ENCODE results near the gene C2orf15.
"Not testable (repeated sequence)": the region's sequence is repeated elsewhere in the genome, so short reads cannot be mapped to it uniquely, and the experiment has no call there.

Gene C2orf15, protein sequence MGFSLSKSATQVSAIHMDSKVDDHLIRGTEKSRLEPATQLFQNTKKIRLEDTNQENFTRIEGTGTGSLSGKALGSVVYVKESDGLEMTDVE

GRCh38 chr2:99141110-99142108 lies at the start of gene C2orf15:
C2orf15 (plus strand) TSS chr2:99141707; CDS start chr2:99150559, 8,852 bp downstream.
- DNase-seq = peak; percentile 96

DNA sequence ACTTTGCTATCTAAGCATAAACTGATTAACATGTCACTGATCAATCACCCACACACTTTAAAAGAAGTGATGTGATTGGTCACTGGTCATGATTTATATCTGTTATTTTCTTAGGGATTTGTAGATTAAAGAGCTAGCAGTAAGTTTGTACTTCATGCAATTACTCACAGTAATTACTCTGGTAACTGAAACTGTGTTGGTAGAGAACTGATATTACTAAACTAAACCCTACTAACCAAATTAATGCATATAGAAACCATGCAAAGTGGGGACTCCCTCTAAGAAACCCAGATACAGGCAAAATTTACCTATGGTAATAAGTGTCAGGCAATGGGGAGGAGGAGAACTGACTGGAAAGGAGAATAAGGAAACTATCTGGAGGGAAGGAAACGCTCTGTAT lies 44.8 kb upstream of the C2orf15 start:
- DNase-seq = peak; percentile 10

GRCh38 chr2:99101697-99102096 lies 39.8 kb upstream of the C2orf15 start:
- DNase-seq = no peak

- DNase-seq = no peak
These were observed 37.5 kb upstream of the C2orf15 start for GRCh38 chr2:99104006-99104405.

- DNase-seq = peak; percentile 1
These were observed 34.6 kb upstream of the C2orf15 start for GRCh38 chr2:99106913-99107312.

DNA sequence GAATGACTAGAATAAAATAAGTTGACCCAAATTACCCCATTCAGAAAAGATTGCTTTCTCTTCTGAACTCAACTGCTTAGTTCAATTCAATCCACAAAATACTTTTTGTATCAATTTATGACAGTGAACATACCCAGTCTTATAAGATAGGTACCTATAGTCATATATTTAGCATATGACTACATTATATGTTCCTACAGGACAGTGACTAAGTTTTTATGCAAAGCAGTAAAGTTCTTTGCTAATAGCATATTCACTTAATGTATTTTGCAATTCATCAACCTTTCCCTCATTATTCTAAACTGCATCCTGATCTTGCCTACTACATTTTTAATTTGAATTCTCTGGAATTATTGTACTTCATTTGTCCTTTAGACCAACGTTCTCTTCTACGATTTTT lies 30.3 kb upstream of the C2orf15 start:
- no peak for DNase-seq

DNA sequence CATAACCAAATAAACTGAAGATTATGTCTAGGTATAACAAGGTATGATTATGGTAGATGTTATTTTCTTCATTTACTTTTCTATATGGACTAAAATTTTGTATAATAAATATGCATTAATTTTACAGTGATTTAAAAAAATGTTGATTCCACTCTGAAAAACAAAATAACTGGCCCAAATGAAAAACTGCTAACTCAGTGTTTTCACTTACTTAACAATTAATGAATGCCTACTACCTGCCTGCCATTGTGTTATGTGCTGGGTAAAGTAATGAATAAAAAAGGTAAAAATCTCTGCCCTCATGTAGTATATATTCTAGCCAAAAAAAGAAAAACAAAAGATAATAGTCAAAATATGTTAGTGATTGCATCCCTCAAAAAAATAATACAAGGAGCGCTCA lies 29.6 kb upstream of the C2orf15 start:
- DNase-seq = no peak

DNA sequence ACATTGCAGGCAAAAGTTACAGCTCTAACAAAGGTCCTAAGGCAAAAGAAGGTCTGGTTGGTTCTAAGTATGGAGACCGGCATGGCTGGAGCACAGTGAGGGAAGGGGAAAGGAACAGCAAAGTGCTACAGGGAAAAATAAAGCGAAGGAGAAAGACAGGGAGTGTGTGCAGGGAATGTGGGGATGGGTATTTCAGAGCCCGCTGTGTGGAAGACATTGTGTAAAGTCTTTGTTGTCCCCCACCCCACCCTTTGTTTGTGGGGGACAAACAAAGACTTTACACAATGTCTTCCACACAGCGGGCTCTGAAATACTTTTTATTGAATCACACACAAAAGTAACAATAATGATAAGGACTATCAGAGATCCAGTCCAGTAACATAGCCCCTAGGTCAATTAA lies 28.9 kb upstream of the C2orf15 start:
- no peak for DNase-seq

GRCh38 chr2:99127981-99128380 lies 13.5 kb upstream of the C2orf15 start:
- no peak for DNase-seq

DNA sequence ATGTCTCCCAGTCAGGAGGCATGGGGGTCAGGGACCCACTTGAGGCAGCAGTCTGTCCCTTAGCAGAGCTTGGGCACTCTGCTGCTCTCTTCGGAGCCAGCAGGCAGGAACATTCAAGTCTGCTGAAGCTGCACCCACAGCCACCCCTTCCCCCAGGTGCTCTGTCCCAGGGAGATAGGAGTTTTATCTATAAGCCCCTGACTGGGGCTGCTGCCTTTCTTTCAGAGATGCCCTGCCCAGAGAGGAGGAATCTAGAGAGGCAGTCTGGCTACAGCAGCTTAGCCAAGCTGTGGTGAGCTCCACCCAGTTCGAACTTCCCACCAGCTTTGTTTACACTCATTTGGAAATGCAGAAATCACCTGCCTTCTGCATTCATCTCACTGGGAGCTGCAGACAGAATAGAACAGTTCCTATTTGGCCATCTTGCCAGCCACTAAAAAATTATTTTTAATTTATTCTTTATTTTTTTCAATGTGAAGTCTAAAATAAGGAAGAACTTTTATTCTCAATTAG lies 6.4 kb upstream of the C2orf15 start:
- not testable (repeated sequence) for DNase-seq

GRCh38 chr2:99139003-99139402 lies 2.5 kb upstream of the C2orf15 start:
- no peak for DNase-seq

GRCh38 chr2:99140056-99140859 lies 1.2 kb upstream of the C2orf15 start:
- DNase-seq = no peak

- DNase-seq = no peak
These were observed 722 bp upstream of the C2orf15 start for GRCh38 chr2:99140860-99141109.

GRCh38 chr2:99150706-99151105 lies 9.2 kb downstream of the C2orf15 start:
- no peak for DNase-seq

- no peak for DNase-seq
These were observed 10.8 kb downstream of the C2orf15 start for GRCh38 chr2:99152199-99152895.

- no peak for DNase-seq
These were observed 12.6 kb downstream of the C2orf15 start for GRCh38 chr2:99153921-99154604.

- DNase-seq = peak; percentile 94
These were observed 13.4 kb downstream of the C2orf15 start, which contains the start of the genes LIPT1 and TSGA10 for GRCh38 chr2:99154643-99155536. LIPT1 (plus strand) TSS chr2:99154967; CDS start chr2:99161958, 6,991 bp downstream. TSGA10 (minus strand) TSS chr2:99154942; CDS start chr2:99109439, 45,503 bp downstream.

DNA sequence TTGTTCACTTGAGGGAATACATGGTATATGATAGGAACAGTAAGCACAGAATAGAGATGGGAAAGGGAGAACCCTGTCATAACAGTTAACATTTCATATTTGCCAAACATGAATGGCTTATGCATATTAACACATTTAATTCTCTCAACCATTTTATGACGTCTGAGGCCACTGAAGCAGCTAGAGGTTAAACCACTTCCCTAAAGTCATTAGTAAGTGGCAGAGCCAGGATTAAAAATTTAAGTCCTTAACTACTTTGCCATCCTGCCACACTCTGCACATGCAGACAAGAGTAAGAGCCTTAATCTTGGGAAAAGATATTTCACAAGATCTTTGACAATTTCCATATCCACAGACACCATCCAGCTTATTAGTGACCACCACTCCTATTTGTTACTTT lies 15.4 kb downstream of the C2orf15 start:
- DNase-seq = no peak

DNA sequence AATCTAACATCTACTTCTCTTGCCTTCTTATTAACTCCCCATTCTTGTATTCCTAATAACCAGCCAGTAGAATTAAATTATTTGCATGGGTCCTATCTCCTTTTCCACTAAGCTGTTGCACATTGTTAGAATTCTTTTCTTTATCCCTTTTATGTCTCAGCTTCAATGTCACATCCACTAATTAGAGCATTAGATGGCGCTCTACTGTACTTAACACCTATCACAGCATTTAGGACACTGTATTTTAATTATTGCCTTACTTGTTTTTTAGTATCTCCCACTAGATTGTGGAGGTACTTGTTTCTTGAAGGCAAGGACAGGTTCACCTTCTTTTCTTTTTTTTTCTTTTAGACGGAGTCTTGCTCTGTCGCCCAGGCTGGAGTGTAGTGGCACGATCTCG lies 17.1 kb downstream of the C2orf15 start:
- DNase-seq = no peak

- DNase-seq = no peak
These were observed 18.1 kb downstream of the C2orf15 start for GRCh38 chr2:99159594-99159993.

GRCh38 chr2:99166218-99166617 lies 24.7 kb downstream of the C2orf15 start:
- no peak for DNase-seq

All from activated CD4-positive, alpha-beta T cell treated with anti-CD3 and anti-CD28 coated beads, Interleukin-2, Interleukin-6, amounts not matched to agents 100 ng/mL and 50 ng/mL, durations not matched to agents 16 hours and 8 hours (primary cell).